Breast epithelium (tissue), 3 donors: Measurements from ENCODE around the gene VSX1.

Source experiments
- CTCF ChIP-seq, 3 donors: fragments of 450-650 bp; IDR thresholded peaks; one replicate each; pipeline ENCODE4 v1.5.1; 2016 to 2017; ENCODE audit warnings: antibody characterized with exemption in 3 of 3, mild to moderate bottlenecking in 3 of 3, moderate library complexity in 3 of 3
- POLR2A ChIP-seq: fragments of 450-650 bp; IDR thresholded peaks from one replicate; pipeline ENCODE4 v1.6.1; 2016; ENCODE audit warnings: antibody characterized with exemption, mild to moderate bottlenecking, moderate library complexity
- POLR2AphosphoS5 ChIP-seq, 3 donors: sonication (generic); formaldehyde crosslinking; IDR thresholded peaks; one replicate each; pipeline ENCODE4 v1.6.1; 2017; ENCODE audit warnings: antibody characterized with exemption in 3 of 3

DNA sequence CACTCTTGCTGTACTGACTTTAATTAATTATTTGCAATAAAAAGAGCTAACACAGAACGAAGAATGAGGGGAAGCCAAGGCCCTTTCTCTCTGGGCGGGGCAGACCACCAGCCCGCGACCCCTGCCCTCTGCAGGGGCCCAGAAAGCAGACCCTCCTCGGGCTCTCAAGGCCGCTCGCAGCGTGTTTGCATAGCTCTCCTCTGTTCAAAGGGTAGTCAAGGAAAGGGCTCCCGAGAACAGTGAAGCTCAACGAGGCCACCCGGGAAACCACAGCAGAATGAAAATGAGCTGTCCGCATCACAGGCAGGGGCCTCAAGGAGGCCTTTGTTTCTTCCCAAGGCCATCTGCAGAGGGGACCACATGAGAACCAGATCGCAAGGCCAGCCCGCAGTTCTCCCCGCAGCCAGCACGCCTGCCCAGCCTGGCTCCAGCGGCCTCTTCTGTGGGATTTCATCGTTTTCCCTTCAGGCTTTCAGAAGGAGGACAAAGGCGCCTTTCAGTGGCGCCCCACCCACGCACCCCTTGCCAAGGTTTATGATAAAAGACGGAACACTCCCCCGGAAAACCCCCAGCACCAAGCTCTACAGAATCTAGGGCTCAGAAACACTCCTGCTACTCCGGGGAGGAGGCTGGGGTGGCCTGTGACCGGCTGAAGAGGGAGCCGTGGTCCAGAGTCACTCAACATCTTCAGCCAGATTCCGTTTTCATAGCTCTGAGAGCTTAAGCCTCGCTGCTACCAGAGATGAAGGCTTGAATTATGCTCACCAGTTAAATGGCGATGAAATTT, 49.3 kb downstream of the VSX1 start:
- TF ChIP-seq POLR2AphosphoS5 (IDR thresholded peaks at IDR 0.05) (peak in 1 of 3 donors; percentile 8), CTCF (IDR thresholded peaks at IDR 0.05) (no peak), POLR2A (no peak)
